Measurements from ENCODE around the gene PTPN4. TPM values are rescaled to one million over a fixed set of nuclear protein-coding genes. Genes with fewer than 3 reads are reported as not detected.

PTPN4 gene
- total and polyA plus RNA-seq, 2 of the 8 experiments (the other 6 are each of a cell fraction or from before 2014, with no cell fraction given) = 28.5 to 105 TPM

GRCh38 chr2:119795309-119796303 lies 35.9 kb downstream of the PTPN4 start:
- Histone ChIP-seq H2AK5ac (ENCODE audit: low read depth, low read length) (no peak overlapping the region), H3K79me1 (ENCODE audit: low read depth, low read length) (no peaks in the 10 kb centered on the region), H2BK120ac (replicated peaks; ENCODE audit: low read depth, low read length) (peak overlapping the region; percentile 94), H3K27me3 (replicated peaks in 1 of 4; ENCODE audit: control insufficient read depth in 3 of 4, extremely low read depth in 1 of 4, insufficient read depth in 3 of 4, low read length in 3 of 4) (no peaks in the 10 kb centered on the region), H2BK12ac (ENCODE audit: low read depth, low read length) (peak overlapping the region; percentile 69), H3K36me3 (ENCODE audit: control insufficient read depth in 2 of 4, insufficient read depth in 4 of 4, low read length in 3 of 4) (peaks cover 0 to 7% (median 0%) of the 10 kb centered on the region in 4 experiments; a peak in 1 of 8 replicates), H3K18ac (ENCODE audit: extremely low read depth, low read length) (peak overlapping the region; percentile 51), H3K23ac (ENCODE audit: insufficient read length) (no peak overlapping the region), H3K27ac (ENCODE audit: low read depth, low read length) (peak overlapping the region; percentile 95), H3K23me2 (ENCODE audit: low read depth, low read length) (no peaks in the 10 kb centered on the region), H4K91ac (replicated peaks; ENCODE audit: insufficient read length, low read length) (peak overlapping the region; percentile 96), H2BK15ac (ENCODE audit: low read length) (no peak overlapping the region), H4K8ac (ENCODE audit: extremely low read depth, insufficient read depth, low read length) (peak overlapping the region; percentile 85), H3K56ac (replicated peaks; ENCODE audit: insufficient read length, low read depth, low read length) (no peak overlapping the region), H3K4me1 (replicated peaks in 1 of 4; ENCODE audit: control insufficient read depth in 3 of 4, insufficient read depth in 4 of 4, low read length in 3 of 4) (peaks cover 16 to 44% (median 21%) of the 10 kb centered on the region in 4 experiments), H4K5ac (ENCODE audit: insufficient read length, low read depth, low read length) (peak overlapping the region; percentile 68), H3K4me3 (ENCODE audit: extremely low read depth in 1 of 4, insufficient read depth in 2 of 4, low read depth in 3 of 4, low read length in 4 of 4) (0 out of 8 replicates have a peak overlapping the region, but pooled peaks of 1 of the 4 experiments have one; percentile 2), H4K20me1 (replicated peaks in 1 of 2; ENCODE audit: control insufficient read depth in 1 of 2, insufficient read depth in 2 of 2, low read length in 2 of 2) (peaks cover 0 to 5% of the 10 kb centered on the region in 2 experiments), H2AFZ (ENCODE audit: low read length) (no peak overlapping the region), H3K79me2 (ENCODE audit: control insufficient read depth in 1 of 2, insufficient read depth in 2 of 2, low read length in 2 of 2) (peaks cover 22 to 93% of the 10 kb centered on the region in 2 experiments), H3K9ac (replicated peaks in 1 of 4; ENCODE audit: extremely low read depth in 1 of 4, low read depth in 3 of 4, low read length in 3 of 4) (peak overlapping the region in 2 of 4 experiments; percentile 14 to 67; a peak in 1 of 7 replicates), H3K14ac (ENCODE audit: insufficient read length) (no peak overlapping the region), H2BK20ac (ENCODE audit: low read length) (no peak overlapping the region), H2BK5ac (ENCODE audit: low read depth, low read length) (peak overlapping the region; percentile 72), H3K9me3 (ENCODE audit: insufficient read depth in 2 of 2, low read depth in 1 of 2, low read length in 1 of 2) (no peaks in the 10 kb centered on the region), H3K4ac (replicated peaks; ENCODE audit: insufficient read length, low read depth, low read length) (peak overlapping the region; percentile 96), H3K4me2 (ENCODE audit: insufficient read depth in 1 of 2, low read depth in 2 of 2, low read length in 2 of 2) (peak overlapping the region in 1 of 2 experiments; percentile 26; a peak in 1 of 4 replicates)
- FAIRE-seq (no peak), DNase-seq (ENCODE audit: low read depth in 1 of 2, low spot score in 2 of 2) (peak in 1 of 2 experiments; percentile 59)
- peak in 1 of 2 experiments; percentile 53; a peak in 1 of 3 replicates for TF ChIP-seq POLR2A (IDR thresholded peaks at IDR 0.05; ENCODE audit: control extremely low read depth in 1 of 2, low read depth in 2 of 2, low read length in 2 of 2)
- no peak for TF ChIP-seq RAD21 (IDR thresholded peaks at IDR 0.05 in 1 of 2, conservative IDR thresholded peaks at IDR 0.05 in 1 of 2; ENCODE audit: low read depth in 2 of 2, low read length in 2 of 2)
- ChIA-PET CTCF (ENCODE audit: partially characterized antibody) (interaction anchor here (1.0 to 1.2 kb wide), 3 partner anchors 12 to 28 kb away, joined by 3 read pairs; no protein-coding TSS in a partner anchor), POLR2A (ENCODE audit: partially characterized antibody) (interaction anchor here (0.9 to 4.5 kb wide), 7 partner anchors 9 to 57 kb away, joined by 3 to 24 read pairs (median 3); partner anchors contain the start of gene PTPN4)
- WGBS, 2 experiments (ENCODE audit: extremely low coverage in 1 of 2, insufficient coverage in 1 of 2, insufficient read length in 1 of 2, insufficient replicate concordance in 2 of 2, low coverage in 1 of 2, low lambda C conversion rate in 2 of 2, missing lambda C conversion rate in 1 of 2) = 87% methylated on average over 22 of the region's 22 CpGs; no CpG with 5 or more reads in 1 of the 2 experiments

Data from H1 (cell line).